WTC11 (cell line): Measurements from ENCODE around the gene ACCSL. TPM values are rescaled to one million over a fixed set of nuclear protein-coding genes. Genes with fewer than 3 reads are reported as not detected.

Source experiments
- ATAC-seq: fragments of 200-7000 bp; cut with Tn5 transposase; 2 replicates; pipeline ENCODE4 v1.10.0; 2021; ENCODE audit warnings: mild to moderate bottlenecking, moderate library complexity
- CTCF ChIA-PET: fragments of 300-600 bp; sonication (Branson Sonifier 250); formaldehyde crosslinking; loops from one replicate; lab custom pipeline; 2021; ENCODE audit warnings: antibody characterized with exemption; lab: Charles Lee
- POLR2A ChIA-PET: fragments of 350-600 bp; sonication (Branson Sonifier 250); formaldehyde crosslinking; loops from one replicate; lab custom pipeline; 2021; ENCODE audit warnings: antibody characterized with exemption; lab: Charles Lee
- DNase-seq: peaks from one replicate; pipeline ENCODE4 v3.0.0; 2021; ENCODE audit warnings: low spot score
- H3K27ac Mint-ChIP-seq: 2 replicates; pipeline ENCODE4 v1.8.0; 2021; ENCODE audit warnings: mixed read lengths
- H3K27me3 Mint-ChIP-seq: 2 replicates; pipeline ENCODE4 v1.8.0; 2021; ENCODE audit warnings: low read depth, mild to moderate bottlenecking, moderate library complexity, mixed read lengths
- H3K36me3 Mint-ChIP-seq: 2 replicates; pipeline ENCODE4 v1.8.0; 2021; ENCODE audit warnings: mixed read lengths
- H3K4me1 Mint-ChIP-seq: 2 replicates; pipeline ENCODE4 v1.8.0; 2022; ENCODE audit warnings: mixed read lengths
- H3K4me3 Mint-ChIP-seq: 2 replicates; pipeline ENCODE4 v1.8.0; 2021; ENCODE audit warnings: mild to moderate bottlenecking, moderate library complexity, mixed read lengths
- H3K9me3 Mint-ChIP-seq: 2 replicates; pipeline ENCODE4 v1.8.0; 2021; ENCODE audit warnings: mixed read lengths
- ATF1 ChIP-seq: sonication (generic); formaldehyde crosslinking; IDR thresholded peaks from 2 replicates; pipeline ENCODE4 v1.8.1; 2023; ENCODE audit warnings: mild to moderate bottlenecking, moderate library complexity, missing genetic modification reagents
- EMX1 ChIP-seq: fragments of 250-450 bp; sonication (Bioruptor Pico); IDR thresholded peaks from 2 replicates; pipeline ENCODE4 v1.8.0; 2021; ENCODE audit warnings: mild to moderate bottlenecking
- FOXJ3 ChIP-seq: sonication (generic); formaldehyde crosslinking; IDR thresholded peaks from 2 replicates; pipeline ENCODE4 v1.9.0; 2021; ENCODE audit warnings: missing genetic modification reagents, mild to moderate bottlenecking, borderline replicate concordance
- FOXP1 ChIP-seq: sonication (generic); formaldehyde crosslinking; IDR thresholded peaks from 2 replicates; pipeline ENCODE4 v1.8.0; 2022; ENCODE audit warnings: missing genetic modification reagents, mild to moderate bottlenecking, moderate library complexity, borderline replicate concordance
- JAZF1 ChIP-seq: fragments of 250-450 bp; sonication (Bioruptor Pico); IDR thresholded peaks from 2 replicates; pipeline ENCODE4 v1.9.0; 2021; ENCODE audit warnings: moderate library complexity, mild to moderate bottlenecking, inconsistent platforms
- JUN ChIP-seq: sonication (generic); formaldehyde crosslinking; IDR thresholded peaks from 2 replicates; pipeline ENCODE4 v1.8.0; 2023; ENCODE audit warnings: mild to moderate bottlenecking, missing genetic modification reagents
- NR2C2 ChIP-seq: sonication (generic); formaldehyde crosslinking; IDR thresholded peaks from 2 replicates; pipeline ENCODE4 v1.8.0; 2022; ENCODE audit warnings: mild to moderate bottlenecking, missing genetic modification reagents
- RORB ChIP-seq: fragments of 250-450 bp; sonication (Bioruptor Pico); IDR thresholded peaks from 2 replicates; pipeline ENCODE4 v1.9.0; 2021; ENCODE audit warnings: mild to moderate bottlenecking
- TCF7 ChIP-seq: sonication (generic); formaldehyde crosslinking; IDR thresholded peaks from 2 replicates; pipeline ENCODE4 v1.8.0; 2022; ENCODE audit warnings: mild to moderate bottlenecking, low read depth, missing genetic modification reagents, moderate library complexity
- TEAD1 ChIP-seq: sonication (generic); formaldehyde crosslinking; IDR thresholded peaks from 2 replicates; pipeline ENCODE4 v1.8.0; 2022; ENCODE audit warnings: mild to moderate bottlenecking, missing genetic modification reagents
- total RNA-seq: library from RNA; stranded (reverse); gene quantifications from 3 replicates; pipeline ENCODE4 v1.2.3, GENCODE V29; 2021
- TF ChIP-seq, protein P1 (sequence below): sonication (generic); formaldehyde crosslinking; IDR thresholded peaks from 2 replicates; pipeline ENCODE4 v1.8.0; 2022; ENCODE audit warnings: mild to moderate bottlenecking, missing genetic modification reagents
- TF ChIP-seq, protein P2 (sequence below): sonication (generic); formaldehyde crosslinking; IDR thresholded peaks from 2 replicates; pipeline ENCODE4 v1.8.1; 2023; ENCODE audit warnings: mild to moderate bottlenecking, missing genetic modification reagents, moderate library complexity
- TF ChIP-seq, protein P3 (sequence below): sonication (generic); formaldehyde crosslinking; IDR thresholded peaks from 2 replicates; pipeline ENCODE4 v1.8.1; 2023; ENCODE audit warnings: mild to moderate bottlenecking, missing genetic modification reagents, moderate library complexity
- TF ChIP-seq, protein P4 (sequence below): sonication (generic); formaldehyde crosslinking; IDR thresholded peaks from 2 replicates; pipeline ENCODE4 v1.8.1; 2023; ENCODE audit warnings: mild to moderate bottlenecking, moderate library complexity, missing genetic modification reagents
- TF ChIP-seq, protein P5 (sequence below): sonication (generic); formaldehyde crosslinking; IDR thresholded peaks from 2 replicates; pipeline ENCODE4 v1.8.0; 2022; ENCODE audit warnings: mild to moderate bottlenecking, missing genetic modification reagents
- TF ChIP-seq, protein P6 (sequence below): sonication (generic); formaldehyde crosslinking; IDR thresholded peaks from 2 replicates; pipeline ENCODE4 v1.8.0; 2022; ENCODE audit warnings: mild to moderate bottlenecking, missing genetic modification reagents
- TF ChIP-seq, protein P7 (sequence below): sonication (generic); formaldehyde crosslinking; IDR thresholded peaks from 2 replicates; pipeline ENCODE4 v1.8.0; 2023; ENCODE audit warnings: missing genetic modification reagents, mild to moderate bottlenecking, borderline replicate concordance

ACCSL gene
- total RNA-seq, 1 experiment from 2014 or later, result not detected

DNA sequence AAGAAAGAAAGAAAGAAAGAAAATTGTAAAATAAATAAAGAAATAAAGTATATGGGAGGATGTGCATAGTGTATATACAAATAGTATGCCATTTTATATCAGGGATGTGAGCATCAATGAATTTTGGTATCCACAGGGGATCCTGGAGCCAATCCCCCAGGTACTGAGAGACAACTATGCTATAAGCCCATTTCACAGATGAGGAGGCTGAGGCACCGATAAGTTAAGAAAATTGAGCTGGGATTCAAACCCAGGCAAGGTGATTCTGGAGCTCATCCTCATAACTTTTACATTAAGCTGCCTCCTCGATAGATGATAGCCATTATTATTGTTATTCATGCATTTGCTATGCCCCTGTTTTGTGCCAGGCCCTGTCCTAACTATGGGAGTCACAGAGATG, 47.0 kb upstream of the ACCSL start (continued):
- TF ChIP-seq, protein P1, sequence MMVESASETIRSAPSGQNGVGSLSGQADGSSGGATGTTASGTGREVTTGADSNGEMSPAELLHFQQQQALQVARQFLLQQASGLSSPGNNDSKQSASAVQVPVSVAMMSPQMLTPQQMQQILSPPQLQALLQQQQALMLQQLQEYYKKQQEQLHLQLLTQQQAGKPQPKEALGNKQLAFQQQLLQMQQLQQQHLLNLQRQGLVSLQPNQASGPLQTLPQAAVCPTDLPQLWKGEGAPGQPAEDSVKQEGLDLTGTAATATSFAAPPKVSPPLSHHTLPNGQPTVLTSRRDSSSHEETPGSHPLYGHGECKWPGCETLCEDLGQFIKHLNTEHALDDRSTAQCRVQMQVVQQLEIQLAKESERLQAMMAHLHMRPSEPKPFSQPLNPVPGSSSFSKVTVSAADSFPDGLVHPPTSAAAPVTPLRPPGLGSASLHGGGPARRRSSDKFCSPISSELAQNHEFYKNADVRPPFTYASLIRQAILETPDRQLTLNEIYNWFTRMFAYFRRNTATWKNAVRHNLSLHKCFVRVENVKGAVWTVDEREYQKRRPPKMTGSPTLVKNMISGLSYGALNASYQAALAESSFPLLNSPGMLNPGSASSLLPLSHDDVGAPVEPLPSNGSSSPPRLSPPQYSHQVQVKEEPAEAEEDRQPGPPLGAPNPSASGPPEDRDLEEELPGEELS (CRISPR knock-in tag), result no peak
- TF ChIP-seq ATF1 (CRISPR knock-in tag) (no peak), JUN (CRISPR knock-in tag) (no peak)

DNA sequence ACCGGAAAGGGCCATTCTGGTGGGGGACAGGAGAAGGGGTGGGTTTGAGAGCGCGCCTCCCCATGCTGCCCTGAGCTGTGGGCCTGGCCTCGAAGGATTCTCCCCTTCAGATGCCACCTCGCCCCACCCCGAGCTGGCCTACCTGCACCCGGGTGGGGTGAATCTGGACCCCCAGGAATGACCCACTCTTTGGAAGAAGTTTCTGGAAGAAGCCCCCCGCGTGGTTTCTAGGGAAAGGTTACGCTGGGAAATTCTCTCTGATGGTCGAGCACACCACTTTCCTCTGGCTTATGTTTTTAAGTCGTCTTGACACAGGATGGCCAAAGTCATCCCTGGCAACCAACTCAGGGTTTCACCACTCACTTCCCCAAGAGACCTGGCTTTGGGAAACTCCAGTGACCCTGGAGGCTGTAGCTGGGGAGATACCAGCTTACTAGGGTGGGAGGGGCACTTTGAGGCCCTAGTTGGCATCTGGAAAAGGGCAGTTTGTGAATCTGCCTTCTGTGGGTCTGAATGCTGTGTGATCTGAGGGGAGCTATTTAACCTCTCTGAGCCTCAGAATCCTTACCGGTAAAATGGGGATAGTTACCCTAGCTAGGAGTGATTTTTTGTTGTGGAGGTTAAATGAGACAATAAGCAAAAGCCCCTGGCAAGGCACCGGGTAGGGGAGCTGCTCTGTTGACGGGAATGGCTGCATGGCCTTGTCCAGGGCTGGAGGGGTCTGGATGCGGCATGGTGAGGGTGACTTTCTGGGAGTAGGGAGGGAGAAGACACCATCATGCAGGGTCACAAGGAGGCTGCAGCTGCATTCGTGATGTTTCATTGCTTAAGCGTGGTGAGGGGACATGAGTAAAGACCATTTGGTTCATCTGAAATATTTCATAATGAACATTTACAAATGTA, 45.3 kb upstream of the ACCSL start:
- ATAC-seq (no peak), DNase-seq (no peak)
- Mint-ChIP-seq H3K27ac (no peak overlapping the region), H3K27me3 (no peaks in the 10 kb centered on the region), H3K36me3 (no peaks in the 10 kb centered on the region), H3K4me3 (no peak overlapping the region), H3K9me3 (peaks cover 5% of the 10 kb centered on the region; the same call in 1 of the 2 replicates), H3K4me1 (peaks cover 19% of the 10 kb centered on the region)
- TF ChIP-seq, protein P2, sequence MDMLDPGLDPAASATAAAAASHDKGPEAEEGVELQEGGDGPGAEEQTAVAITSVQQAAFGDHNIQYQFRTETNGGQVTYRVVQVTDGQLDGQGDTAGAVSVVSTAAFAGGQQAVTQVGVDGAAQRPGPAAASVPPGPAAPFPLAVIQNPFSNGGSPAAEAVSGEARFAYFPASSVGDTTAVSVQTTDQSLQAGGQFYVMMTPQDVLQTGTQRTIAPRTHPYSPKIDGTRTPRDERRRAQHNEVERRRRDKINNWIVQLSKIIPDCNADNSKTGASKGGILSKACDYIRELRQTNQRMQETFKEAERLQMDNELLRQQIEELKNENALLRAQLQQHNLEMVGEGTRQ (CRISPR knock-in tag), result no peak
- TF ChIP-seq NR2C2 (CRISPR knock-in tag) (no peak), FOXP1 (CRISPR knock-in tag) (no peak), TEAD1 (CRISPR knock-in tag) (no peak), TCF7 (CRISPR knock-in tag) (no peak), FOXJ3 (CRISPR knock-in tag) (no peak), ATF1 (CRISPR knock-in tag) (no peak), RORB (CRISPR knock-in tag) (no peak)
- TF ChIP-seq, protein P3, sequence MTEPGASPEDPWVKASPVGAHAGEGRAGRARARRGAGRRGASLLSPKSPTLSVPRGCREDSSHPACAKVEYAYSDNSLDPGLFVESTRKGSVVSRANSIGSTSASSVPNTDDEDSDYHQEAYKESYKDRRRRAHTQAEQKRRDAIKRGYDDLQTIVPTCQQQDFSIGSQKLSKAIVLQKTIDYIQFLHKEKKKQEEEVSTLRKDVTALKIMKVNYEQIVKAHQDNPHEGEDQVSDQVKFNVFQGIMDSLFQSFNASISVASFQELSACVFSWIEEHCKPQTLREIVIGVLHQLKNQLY (CRISPR knock-in tag), result no peak
- TF ChIP-seq, protein P4, sequence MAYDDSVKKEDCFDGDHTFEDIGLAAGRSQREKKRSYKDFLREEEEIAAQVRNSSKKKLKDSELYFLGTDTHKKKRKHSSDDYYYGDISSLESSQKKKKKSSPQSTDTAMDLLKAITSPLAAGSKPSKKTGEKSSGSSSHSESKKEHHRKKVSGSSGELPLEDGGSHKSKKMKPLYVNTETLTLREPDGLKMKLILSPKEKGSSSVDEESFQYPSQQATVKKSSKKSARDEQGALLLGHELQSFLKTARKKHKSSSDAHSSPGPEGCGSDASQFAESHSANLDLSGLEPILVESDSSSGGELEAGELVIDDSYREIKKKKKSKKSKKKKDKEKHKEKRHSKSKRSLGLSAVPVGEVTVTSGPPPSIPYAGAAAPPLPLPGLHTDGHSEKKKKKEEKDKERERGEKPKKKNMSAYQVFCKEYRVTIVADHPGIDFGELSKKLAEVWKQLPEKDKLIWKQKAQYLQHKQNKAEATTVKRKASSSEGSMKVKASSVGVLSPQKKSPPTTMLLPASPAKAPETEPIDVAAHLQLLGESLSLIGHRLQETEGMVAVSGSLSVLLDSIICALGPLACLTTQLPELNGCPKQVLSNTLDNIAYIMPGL, result no peak
- TF ChIP-seq, protein P5, sequence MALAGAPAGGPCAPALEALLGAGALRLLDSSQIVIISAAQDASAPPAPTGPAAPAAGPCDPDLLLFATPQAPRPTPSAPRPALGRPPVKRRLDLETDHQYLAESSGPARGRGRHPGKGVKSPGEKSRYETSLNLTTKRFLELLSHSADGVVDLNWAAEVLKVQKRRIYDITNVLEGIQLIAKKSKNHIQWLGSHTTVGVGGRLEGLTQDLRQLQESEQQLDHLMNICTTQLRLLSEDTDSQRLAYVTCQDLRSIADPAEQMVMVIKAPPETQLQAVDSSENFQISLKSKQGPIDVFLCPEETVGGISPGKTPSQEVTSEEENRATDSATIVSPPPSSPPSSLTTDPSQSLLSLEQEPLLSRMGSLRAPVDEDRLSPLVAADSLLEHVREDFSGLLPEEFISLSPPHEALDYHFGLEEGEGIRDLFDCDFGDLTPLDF (CRISPR knock-in tag), result no peak
- POLR2A ChIA-PET, result interaction anchor here (1.3 kb wide), 1 partner anchor 59 kb away, joined by 4 read pairs; no protein-coding TSS in a partner anchor
- CTCF ChIA-PET, result interaction anchor here (0.6 to 3.0 kb wide), 5 partner anchors 10 to 70 kb away, joined by 3 to 10 read pairs (median 7); no protein-coding TSS in a partner anchor

DNA sequence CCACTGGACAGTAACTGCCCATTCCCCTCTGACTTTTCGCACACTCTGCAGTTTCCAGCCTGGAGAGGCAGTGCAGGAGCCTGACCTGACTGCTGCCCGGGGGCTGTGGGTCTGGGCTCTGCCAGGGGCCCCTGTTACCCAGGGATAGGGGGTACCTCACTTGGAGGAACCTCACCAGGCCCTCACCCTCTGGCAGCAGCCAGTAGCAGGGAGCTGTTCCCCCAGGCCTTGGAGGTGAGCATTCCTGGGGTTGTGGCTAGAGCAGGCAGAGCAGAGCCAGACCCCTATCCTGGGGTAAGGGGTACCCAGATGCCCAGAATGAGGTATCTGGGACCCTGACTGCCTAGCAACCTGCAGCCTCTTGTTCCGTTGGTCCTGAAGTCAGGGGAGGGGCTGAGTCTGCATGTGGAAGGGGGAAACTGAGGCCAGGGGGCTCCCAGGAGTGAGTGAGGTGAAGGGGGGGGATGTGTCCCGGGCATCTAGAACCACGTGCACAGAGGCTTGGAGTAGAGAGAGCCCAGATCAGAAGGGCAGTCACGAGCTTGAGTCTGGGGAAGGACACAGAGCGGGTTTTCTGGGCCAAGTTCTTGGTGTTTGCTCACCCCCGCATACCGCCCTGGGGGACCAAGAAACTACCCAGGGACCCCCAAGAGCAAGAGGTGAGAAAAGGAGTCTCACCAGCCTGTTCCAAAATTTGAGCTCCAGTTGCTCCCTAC, 43.9 kb upstream of the ACCSL start:
- ATAC-seq, result no peak
- Mint-ChIP-seq H3K36me3 (no peaks in the 10 kb centered on the region), H3K9me3 (peaks cover 5% of the 10 kb centered on the region; the same call in 1 of the 2 replicates), H3K27me3 (no peaks in the 10 kb centered on the region), H3K27ac (no peak overlapping the region), H3K4me1 (peaks cover 19% of the 10 kb centered on the region), H3K4me3 (no peak overlapping the region)
- DNase-seq, result no peak
- POLR2A ChIA-PET, result interaction anchor here (1.3 kb wide), 1 partner anchor 60 kb away, joined by 4 read pairs; no protein-coding TSS in a partner anchor
- CTCF ChIA-PET, result interaction anchor here (0.5 to 3.0 kb wide), 6 partner anchors 16 to 216 kb away, joined by 3 to 10 read pairs (median 4); no protein-coding TSS in a partner anchor
- no peak for TF ChIP-seq EMX1
- TF ChIP-seq, protein P6, sequence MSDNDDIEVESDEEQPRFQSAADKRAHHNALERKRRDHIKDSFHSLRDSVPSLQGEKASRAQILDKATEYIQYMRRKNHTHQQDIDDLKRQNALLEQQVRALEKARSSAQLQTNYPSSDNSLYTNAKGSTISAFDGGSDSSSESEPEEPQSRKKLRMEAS (CRISPR knock-in tag), result no peak
- TF ChIP-seq, protein P7, sequence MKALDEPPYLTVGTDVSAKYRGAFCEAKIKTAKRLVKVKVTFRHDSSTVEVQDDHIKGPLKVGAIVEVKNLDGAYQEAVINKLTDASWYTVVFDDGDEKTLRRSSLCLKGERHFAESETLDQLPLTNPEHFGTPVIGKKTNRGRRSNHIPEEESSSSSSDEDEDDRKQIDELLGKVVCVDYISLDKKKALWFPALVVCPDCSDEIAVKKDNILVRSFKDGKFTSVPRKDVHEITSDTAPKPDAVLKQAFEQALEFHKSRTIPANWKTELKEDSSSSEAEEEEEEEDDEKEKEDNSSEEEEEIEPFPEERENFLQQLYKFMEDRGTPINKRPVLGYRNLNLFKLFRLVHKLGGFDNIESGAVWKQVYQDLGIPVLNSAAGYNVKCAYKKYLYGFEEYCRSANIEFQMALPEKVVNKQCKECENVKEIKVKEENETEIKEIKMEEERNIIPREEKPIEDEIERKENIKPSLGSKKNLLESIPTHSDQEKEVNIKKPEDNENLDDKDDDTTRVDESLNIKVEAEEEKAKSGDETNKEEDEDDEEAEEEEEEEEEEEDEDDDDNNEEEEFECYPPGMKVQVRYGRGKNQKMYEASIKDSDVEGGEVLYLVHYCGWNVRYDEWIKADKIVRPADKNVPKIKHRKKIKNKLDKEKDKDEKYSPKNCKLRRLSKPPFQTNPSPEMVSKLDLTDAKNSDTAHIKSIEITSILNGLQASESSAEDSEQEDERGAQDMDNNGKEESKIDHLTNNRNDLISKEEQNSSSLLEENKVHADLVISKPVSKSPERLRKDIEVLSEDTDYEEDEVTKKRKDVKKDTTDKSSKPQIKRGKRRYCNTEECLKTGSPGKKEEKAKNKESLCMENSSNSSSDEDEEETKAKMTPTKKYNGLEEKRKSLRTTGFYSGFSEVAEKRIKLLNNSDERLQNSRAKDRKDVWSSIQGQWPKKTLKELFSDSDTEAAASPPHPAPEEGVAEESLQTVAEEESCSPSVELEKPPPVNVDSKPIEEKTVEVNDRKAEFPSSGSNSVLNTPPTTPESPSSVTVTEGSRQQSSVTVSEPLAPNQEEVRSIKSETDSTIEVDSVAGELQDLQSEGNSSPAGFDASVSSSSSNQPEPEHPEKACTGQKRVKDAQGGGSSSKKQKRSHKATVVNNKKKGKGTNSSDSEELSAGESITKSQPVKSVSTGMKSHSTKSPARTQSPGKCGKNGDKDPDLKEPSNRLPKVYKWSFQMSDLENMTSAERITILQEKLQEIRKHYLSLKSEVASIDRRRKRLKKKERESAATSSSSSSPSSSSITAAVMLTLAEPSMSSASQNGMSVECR (CRISPR knock-in tag), result no peak
- no peak for TF ChIP-seq JAZF1 (CRISPR knock-in tag)
